Measurements from ENCODE around the gene OTULINL. TPM values are rescaled to one million over a fixed set of nuclear protein-coding genes. Genes with fewer than 3 reads are reported as not detected.

Gene OTULINL
- polyA plus RNA-seq, 1 of the 3 experiments (the other 2 are of a cell fraction): 0.26 TPM

DNA sequence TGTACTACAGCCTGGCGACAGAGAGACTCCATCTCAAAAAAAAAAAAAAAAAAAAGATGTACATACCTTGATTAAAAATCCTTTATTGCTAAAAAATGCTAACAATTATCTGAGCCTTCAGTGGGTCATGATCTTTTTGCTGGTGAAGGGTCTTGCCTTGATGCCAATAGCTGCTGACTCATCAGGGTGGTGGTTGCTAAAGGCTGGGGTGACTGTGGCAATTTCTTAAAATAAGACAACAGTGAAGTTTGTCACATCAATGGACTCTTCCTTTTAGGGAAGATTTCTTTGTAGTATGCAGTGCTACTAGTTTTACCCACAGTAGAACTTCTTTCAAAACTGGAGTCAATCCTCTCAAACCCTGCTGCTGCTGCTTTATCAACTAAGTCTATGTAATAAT lies 33.9 kb upstream of the OTULINL start:
- Histone ChIP-seq H3F3A (replicated peaks; ENCODE audit: insufficient read depth) (no peaks in the 10 kb centered on the region), H3K36me3 (replicated peaks in 1 of 2; ENCODE audit: control insufficient read depth in 1 of 2, insufficient read depth in 2 of 2, low read length in 1 of 2) (no peaks in the 10 kb centered on the region), H3K4me2 (no peak overlapping the region), H3K9me2 (no peaks in the 10 kb centered on the region), H3K27me3 (ENCODE audit: insufficient read depth) (no peaks in the 10 kb centered on the region), H3K4me1 (ENCODE audit: control insufficient read depth in 1 of 2, insufficient read depth in 2 of 2, low read depth in 1 of 2, low read length in 1 of 2) (no peaks in the 10 kb centered on the region), H3K79me2 (ENCODE audit: insufficient read depth) (no peaks in the 10 kb centered on the region), H3K27ac (ENCODE audit: low read depth in 2 of 2, low read length in 1 of 2) (no peak overlapping the region), H4K20me1 (ENCODE audit: insufficient read depth) (no peaks in the 10 kb centered on the region), H3K4me3 (ENCODE audit: low read depth in 2 of 2, low read length in 1 of 2) (no peak overlapping the region), H3K9me3 (no peaks in the 10 kb centered on the region), H2AFZ (ENCODE audit: low read depth) (no peak overlapping the region), H3K9ac (no peak overlapping the region)
- CTCF ChIA-PET: interaction anchor here (0.8 kb wide), 1 partner anchor 101 kb away, joined by 3 read pairs; no protein-coding TSS in a partner anchor
- TF ChIP-seq ELF1 (IDR thresholded peaks at IDR 0.05) (no peak), NRF1 (IDR thresholded peaks at IDR 0.05; ENCODE audit: low read depth, low read length) (no peak), JUND (IDR thresholded peaks at IDR 0.05) (no peak), SIN3A (IDR thresholded peaks at IDR 0.05; ENCODE audit: borderline replicate concordance, low read depth, low read length) (no peak), EZH2phosphoT487 (IDR thresholded peaks at IDR 0.05; ENCODE audit: borderline replicate concordance, low read depth) (no peak), MXI1 (IDR thresholded peaks at IDR 0.05; ENCODE audit: low read depth, low read length) (no peak), GATA2 (CRISPR knock-in tag; IDR thresholded peaks at IDR 0.05) (no peak), TAF1 (IDR thresholded peaks at IDR 0.05; ENCODE audit: borderline replicate concordance, low read depth, low read length) (no peak), EP300 (IDR thresholded peaks at IDR 0.05; ENCODE audit: borderline replicate concordance in 1 of 2, low read depth in 1 of 2, low read length in 1 of 2) (no peak), TCF12 (IDR thresholded peaks at IDR 0.05) (no peak), RFX5 (IDR thresholded peaks at IDR 0.05; ENCODE audit: low read length) (no peak), POLR2AphosphoS5 (IDR thresholded peaks at IDR 0.05; ENCODE audit: low read depth, low read length) (no peak)
- TF ChIP-seq, protein P1, sequence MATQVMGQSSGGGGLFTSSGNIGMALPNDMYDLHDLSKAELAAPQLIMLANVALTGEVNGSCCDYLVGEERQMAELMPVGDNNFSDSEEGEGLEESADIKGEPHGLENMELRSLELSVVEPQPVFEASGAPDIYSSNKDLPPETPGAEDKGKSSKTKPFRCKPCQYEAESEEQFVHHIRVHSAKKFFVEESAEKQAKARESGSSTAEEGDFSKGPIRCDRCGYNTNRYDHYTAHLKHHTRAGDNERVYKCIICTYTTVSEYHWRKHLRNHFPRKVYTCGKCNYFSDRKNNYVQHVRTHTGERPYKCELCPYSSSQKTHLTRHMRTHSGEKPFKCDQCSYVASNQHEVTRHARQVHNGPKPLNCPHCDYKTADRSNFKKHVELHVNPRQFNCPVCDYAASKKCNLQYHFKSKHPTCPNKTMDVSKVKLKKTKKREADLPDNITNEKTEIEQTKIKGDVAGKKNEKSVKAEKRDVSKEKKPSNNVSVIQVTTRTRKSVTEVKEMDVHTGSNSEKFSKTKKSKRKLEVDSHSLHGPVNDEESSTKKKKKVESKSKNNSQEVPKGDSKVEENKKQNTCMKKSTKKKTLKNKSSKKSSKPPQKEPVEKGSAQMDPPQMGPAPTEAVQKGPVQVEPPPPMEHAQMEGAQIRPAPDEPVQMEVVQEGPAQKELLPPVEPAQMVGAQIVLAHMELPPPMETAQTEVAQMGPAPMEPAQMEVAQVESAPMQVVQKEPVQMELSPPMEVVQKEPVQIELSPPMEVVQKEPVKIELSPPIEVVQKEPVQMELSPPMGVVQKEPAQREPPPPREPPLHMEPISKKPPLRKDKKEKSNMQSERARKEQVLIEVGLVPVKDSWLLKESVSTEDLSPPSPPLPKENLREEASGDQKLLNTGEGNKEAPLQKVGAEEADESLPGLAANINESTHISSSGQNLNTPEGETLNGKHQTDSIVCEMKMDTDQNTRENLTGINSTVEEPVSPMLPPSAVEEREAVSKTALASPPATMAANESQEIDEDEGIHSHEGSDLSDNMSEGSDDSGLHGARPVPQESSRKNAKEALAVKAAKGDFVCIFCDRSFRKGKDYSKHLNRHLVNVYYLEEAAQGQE (IDR thresholded peaks at IDR 0.05; ENCODE audit: low read depth, low read length): no peak
- TF ChIP-seq, protein P2, sequence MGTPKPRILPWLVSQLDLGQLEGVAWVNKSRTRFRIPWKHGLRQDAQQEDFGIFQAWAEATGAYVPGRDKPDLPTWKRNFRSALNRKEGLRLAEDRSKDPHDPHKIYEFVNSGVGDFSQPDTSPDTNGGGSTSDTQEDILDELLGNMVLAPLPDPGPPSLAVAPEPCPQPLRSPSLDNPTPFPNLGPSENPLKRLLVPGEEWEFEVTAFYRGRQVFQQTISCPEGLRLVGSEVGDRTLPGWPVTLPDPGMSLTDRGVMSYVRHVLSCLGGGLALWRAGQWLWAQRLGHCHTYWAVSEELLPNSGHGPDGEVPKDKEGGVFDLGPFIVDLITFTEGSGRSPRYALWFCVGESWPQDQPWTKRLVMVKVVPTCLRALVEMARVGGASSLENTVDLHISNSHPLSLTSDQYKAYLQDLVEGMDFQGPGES (IDR thresholded peaks at IDR 0.05; ENCODE audit: low read depth, low read length): no peak
- TF ChIP-seq, protein P3, sequence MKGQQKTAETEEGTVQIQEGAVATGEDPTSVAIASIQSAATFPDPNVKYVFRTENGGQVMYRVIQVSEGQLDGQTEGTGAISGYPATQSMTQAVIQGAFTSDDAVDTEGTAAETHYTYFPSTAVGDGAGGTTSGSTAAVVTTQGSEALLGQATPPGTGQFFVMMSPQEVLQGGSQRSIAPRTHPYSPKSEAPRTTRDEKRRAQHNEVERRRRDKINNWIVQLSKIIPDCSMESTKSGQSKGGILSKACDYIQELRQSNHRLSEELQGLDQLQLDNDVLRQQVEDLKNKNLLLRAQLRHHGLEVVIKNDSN (IDR thresholded peaks at IDR 0.05; ENCODE audit: borderline replicate concordance, low read depth): no peak
- WGBS (ENCODE audit: low lambda C conversion rate): 79% methylated on average over 1 of the region's 1 CpG
- POLR2A ChIA-PET: no interaction called here
- no peak for DNase-seq
